ENCODE results near the gene FADS1.

DNA sequence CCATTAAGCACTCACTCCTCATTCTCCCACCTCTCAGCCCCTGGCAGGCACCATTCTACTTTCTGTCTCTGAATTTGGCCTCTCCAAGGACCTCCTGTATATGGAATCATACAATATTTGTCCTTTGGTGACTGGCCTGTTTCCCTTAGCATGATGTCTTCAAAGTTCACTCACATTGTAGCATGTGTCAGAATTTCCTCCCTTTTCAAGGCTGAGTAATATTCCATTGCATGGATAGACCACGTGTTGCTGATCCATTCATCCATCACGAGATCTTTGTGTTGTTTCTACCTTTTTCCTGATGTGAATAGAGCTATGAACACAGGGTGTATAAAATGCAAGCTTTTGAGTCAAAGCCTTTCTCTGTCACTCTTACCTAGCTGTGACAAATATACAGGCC lies 22.9 kb upstream of the FADS1 start:
- TF ChIP-seq, protein P1, sequence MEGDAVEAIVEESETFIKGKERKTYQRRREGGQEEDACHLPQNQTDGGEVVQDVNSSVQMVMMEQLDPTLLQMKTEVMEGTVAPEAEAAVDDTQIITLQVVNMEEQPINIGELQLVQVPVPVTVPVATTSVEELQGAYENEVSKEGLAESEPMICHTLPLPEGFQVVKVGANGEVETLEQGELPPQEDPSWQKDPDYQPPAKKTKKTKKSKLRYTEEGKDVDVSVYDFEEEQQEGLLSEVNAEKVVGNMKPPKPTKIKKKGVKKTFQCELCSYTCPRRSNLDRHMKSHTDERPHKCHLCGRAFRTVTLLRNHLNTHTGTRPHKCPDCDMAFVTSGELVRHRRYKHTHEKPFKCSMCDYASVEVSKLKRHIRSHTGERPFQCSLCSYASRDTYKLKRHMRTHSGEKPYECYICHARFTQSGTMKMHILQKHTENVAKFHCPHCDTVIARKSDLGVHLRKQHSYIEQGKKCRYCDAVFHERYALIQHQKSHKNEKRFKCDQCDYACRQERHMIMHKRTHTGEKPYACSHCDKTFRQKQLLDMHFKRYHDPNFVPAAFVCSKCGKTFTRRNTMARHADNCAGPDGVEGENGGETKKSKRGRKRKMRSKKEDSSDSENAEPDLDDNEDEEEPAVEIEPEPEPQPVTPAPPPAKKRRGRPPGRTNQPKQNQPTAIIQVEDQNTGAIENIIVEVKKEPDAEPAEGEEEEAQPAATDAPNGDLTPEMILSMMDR (IDR thresholded peaks at IDR 0.05): no peak
- no peak for TF ChIP-seq POLR2A (IDR thresholded peaks at IDR 0.05)
